ENCODE data around the gene ECPAS. TPM values are rescaled to one million over a fixed set of nuclear protein-coding genes. Genes with fewer than 3 reads are reported as not detected.
"Not testable (repeated sequence)": the region's sequence is repeated elsewhere in the genome, so short reads cannot be mapped to it uniquely, and the experiment has no call there.

ECPAS gene
- total and polyA plus RNA-seq, 2 donors from 2014 or later = 28.1 to 83.7 TPM

DNA sequence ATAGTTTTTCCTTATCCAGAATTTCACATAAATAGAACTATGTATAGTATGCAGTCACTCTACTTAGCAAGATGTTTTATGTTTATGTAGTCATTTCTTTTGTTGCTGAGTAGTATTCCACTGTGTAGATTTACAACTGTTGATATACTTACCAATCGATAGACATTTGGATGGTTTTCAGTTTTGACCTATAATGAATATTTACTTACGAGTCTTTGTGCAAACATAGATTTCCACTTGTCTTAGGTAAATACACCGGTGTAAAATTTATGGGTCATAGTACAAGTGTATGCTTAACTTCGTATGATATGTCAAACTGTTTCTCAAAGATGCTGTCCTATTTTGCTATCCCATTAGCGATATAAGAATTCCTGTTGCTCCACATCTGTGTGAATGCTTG lies 134.4 kb downstream of the ECPAS start:
- no peaks in the 10 kb centered on the region for H3K4me1 ChIP-seq (ENCODE audit: control insufficient read depth in 2 of 3, insufficient read depth in 2 of 3, low read depth in 1 of 3, low read length in 3 of 3)
- H3K9me3 ChIP-seq (ENCODE audit: control insufficient read depth in 2 of 3, insufficient read depth in 1 of 3, low read length in 3 of 3) = no peaks in the 10 kb centered on the region
- no peak overlapping the region for H3K4me3 ChIP-seq (ENCODE audit: low read length in 3 of 3)
- intact Hi-C loops (cut with DNase I) = no loop called here
- no peak overlapping the region for H3K27ac ChIP-seq (ENCODE audit: low read depth in 2 of 2, low read length in 2 of 2)
- H3K9ac ChIP-seq (ENCODE audit: low read length in 3 of 3) = no peak overlapping the region
- TF ChIP-seq, protein P1, sequence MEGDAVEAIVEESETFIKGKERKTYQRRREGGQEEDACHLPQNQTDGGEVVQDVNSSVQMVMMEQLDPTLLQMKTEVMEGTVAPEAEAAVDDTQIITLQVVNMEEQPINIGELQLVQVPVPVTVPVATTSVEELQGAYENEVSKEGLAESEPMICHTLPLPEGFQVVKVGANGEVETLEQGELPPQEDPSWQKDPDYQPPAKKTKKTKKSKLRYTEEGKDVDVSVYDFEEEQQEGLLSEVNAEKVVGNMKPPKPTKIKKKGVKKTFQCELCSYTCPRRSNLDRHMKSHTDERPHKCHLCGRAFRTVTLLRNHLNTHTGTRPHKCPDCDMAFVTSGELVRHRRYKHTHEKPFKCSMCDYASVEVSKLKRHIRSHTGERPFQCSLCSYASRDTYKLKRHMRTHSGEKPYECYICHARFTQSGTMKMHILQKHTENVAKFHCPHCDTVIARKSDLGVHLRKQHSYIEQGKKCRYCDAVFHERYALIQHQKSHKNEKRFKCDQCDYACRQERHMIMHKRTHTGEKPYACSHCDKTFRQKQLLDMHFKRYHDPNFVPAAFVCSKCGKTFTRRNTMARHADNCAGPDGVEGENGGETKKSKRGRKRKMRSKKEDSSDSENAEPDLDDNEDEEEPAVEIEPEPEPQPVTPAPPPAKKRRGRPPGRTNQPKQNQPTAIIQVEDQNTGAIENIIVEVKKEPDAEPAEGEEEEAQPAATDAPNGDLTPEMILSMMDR (IDR thresholded peaks at IDR 0.05; ENCODE audit: borderline replicate concordance, extremely low read depth, insufficient read depth) = no peak
- H3K36me3 ChIP-seq (ENCODE audit: control insufficient read depth in 2 of 3, insufficient read depth in 3 of 3, low read length in 3 of 3) = no peaks in the 10 kb centered on the region
- DNase-seq (no peak), FAIRE-seq (no peak)
- no peaks in the 10 kb centered on the region for H3K27me3 ChIP-seq (ENCODE audit: control insufficient read depth, insufficient read depth, low read length)

DNA sequence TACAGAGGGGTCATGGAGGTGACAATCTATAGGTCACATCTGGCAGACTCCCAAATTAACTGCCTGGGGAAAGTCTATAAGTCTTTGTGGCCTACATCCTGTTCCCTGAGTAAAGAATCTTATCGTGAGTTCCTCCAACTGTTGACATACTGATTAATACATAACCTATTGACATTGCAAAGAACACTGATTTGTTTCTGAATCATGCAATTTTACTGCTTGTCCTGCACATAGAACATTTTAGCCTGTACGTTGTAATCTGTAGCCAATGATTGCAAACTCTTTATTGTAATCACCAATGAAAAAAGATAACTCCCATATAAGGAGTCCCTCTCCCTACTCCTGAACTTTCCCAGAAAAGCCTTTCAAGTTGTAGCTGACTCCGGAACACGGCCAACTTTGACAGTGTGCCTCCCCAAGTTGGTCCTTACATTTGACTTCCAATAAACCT lies 135.3 kb downstream of the ECPAS start:
- intact Hi-C loops (cut with DNase I) = no loop called here
- FAIRE-seq = no peak
- H3K9ac ChIP-seq (ENCODE audit: low read length in 3 of 3) = no peak overlapping the region
- no peaks in the 10 kb centered on the region for H3K4me1 ChIP-seq (ENCODE audit: control insufficient read depth in 2 of 3, insufficient read depth in 2 of 3, low read depth in 1 of 3, low read length in 3 of 3)
- H3K36me3 ChIP-seq (ENCODE audit: control insufficient read depth in 2 of 3, insufficient read depth in 3 of 3, low read length in 3 of 3) = no peaks in the 10 kb centered on the region
- no peak overlapping the region for H3K27ac ChIP-seq (ENCODE audit: low read depth in 2 of 2, low read length in 2 of 2)
- TF ChIP-seq, protein P1 (IDR thresholded peaks at IDR 0.05; ENCODE audit: borderline replicate concordance, extremely low read depth, insufficient read depth) = no peak
- DNase-seq = peak in 2 of 5 donors; percentile 16 to 25
- H3K4me3 ChIP-seq (ENCODE audit: low read length in 3 of 3) = no peak overlapping the region
- H3K9me3 ChIP-seq (ENCODE audit: control insufficient read depth in 2 of 3, insufficient read depth in 1 of 3, low read length in 3 of 3) = no peaks in the 10 kb centered on the region
- no peaks in the 10 kb centered on the region for H3K27me3 ChIP-seq (ENCODE audit: control insufficient read depth, insufficient read depth, low read length)

DNA sequence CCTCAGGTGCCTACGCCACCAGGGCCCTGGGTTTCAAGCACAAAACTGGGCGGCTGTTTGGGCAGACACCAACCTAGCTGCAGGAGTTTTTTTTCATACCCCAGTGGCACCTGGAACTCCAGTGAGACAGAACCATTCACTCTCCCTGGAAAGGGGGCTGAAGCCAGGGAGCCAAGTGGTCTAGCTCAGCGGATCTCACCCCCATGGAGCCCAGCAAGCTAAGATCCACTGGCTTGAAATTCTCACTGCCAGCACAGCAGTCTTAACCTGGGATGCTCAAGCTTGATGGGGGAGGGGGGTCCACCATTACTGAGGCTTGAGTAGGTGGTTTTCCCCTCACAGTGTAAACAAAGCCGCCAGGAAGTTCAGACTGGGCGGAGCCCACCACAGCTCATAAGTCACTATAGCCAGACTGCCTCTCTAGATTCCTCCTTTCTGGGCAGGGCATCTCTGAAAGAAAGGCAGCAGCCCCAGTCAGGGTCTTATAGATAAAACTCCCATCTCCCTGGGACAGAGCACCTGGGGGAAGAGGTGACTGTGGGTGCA lies 149.8 kb downstream of the ECPAS start:
- H3K4me3 ChIP-seq (ENCODE audit: low read length in 3 of 3); H3K36me3 ChIP-seq (ENCODE audit: control insufficient read depth in 2 of 3, insufficient read depth in 3 of 3, low read length in 3 of 3); H3K27me3 ChIP-seq (ENCODE audit: control insufficient read depth, insufficient read depth, low read length); intact Hi-C loops (cut with DNase I); H3K9ac ChIP-seq (ENCODE audit: low read length in 3 of 3); H3K4me1 ChIP-seq (ENCODE audit: control insufficient read depth in 2 of 3, insufficient read depth in 2 of 3, low read depth in 1 of 3, low read length in 3 of 3); H3K9me3 ChIP-seq (ENCODE audit: control insufficient read depth in 2 of 3, insufficient read depth in 1 of 3, low read length in 3 of 3); FAIRE-seq; H3K27ac ChIP-seq (ENCODE audit: low read depth in 2 of 2, low read length in 2 of 2): not testable (repeated sequence)
- DNase-seq = peak in 1 of 5 donors; percentile 11

DNA sequence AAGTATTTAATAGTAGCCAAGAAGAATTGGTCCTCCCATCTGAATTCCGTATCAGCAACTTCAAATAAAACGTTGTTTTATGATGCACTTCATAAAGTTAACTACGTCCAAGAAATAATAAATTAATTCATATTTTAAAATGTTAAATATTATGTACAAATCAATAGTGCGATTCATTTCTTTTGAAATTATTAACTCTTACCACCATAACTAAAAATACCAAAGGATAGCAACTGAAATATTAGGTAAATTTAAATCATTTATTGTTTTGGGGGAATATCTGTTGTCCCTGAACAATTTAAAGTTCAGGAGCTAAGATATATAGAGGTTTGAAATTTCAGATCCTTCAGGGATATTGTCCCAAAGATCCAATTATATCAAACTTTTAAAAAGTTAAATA lies 154.1 kb downstream of the ECPAS start, which contains the start of gene OR2K2:
TSS of gene OR2K2 (minus strand) at position 101 of the 400 bp plus-strand sequence. CDS start 1,791 bp downstream, outside the sequence.
- FAIRE-seq = peak; percentile 79
- no peak within 1 kb of the TSS for H3K4me3 ChIP-seq (ENCODE audit: low read length in 3 of 3)
- H3K4me1 ChIP-seq (ENCODE audit: control insufficient read depth in 2 of 3, insufficient read depth in 2 of 3, low read depth in 1 of 3, low read length in 3 of 3) = no peaks in the 10 kb centered on the region
- H3K9me3 ChIP-seq (ENCODE audit: control insufficient read depth in 2 of 3, insufficient read depth in 1 of 3, low read length in 3 of 3) = no peaks in the 10 kb centered on the region
- no peak for DNase-seq
- no peaks in the 10 kb centered on the region for H3K36me3 ChIP-seq (ENCODE audit: control insufficient read depth in 2 of 3, insufficient read depth in 3 of 3, low read length in 3 of 3)
- intact Hi-C loops (cut with DNase I) = no loop called here
- H3K27me3 ChIP-seq (ENCODE audit: control insufficient read depth, insufficient read depth, low read length) = no peaks in the 10 kb centered on the region
- no peak within 1 kb of the TSS for H3K27ac ChIP-seq (ENCODE audit: low read depth in 2 of 2, low read length in 2 of 2)
- H3K9ac ChIP-seq (ENCODE audit: low read length in 3 of 3) = no peak within 1 kb of the TSS
- TF ChIP-seq, protein P1 (IDR thresholded peaks at IDR 0.05; ENCODE audit: borderline replicate concordance, extremely low read depth, insufficient read depth) = no peak

Data from kidney (tissue), 14 donors.